Left cardiac atrium (tissue), 4 donors: ENCODE data around the gene AURKAIP1. TPM values are rescaled to one million over a fixed set of nuclear protein-coding genes. Genes with fewer than 3 reads are reported as not detected.

ENCODE experiments used
- ATAC-seq, 2 donors: fragments of 200-7000 bp; cut with Tn5 transposase; one replicate each; pipeline ENCODE4 v1.9.1; 2020; ENCODE audit warnings: mild to moderate bottlenecking in 2 of 2, moderate library complexity in 2 of 2
- DNase-seq: peaks from one replicate; pipeline ENCODE4 v3.0.0-alpha.2; 2020
- intact Hi-C, 2 donors: fragments of 100-400 bp; cut with DNase I; formaldehyde crosslinking; loops; one replicate each; pipeline versions ENCODE4 v1.14.1 to v1.15.1; 2022 to 2023
- total RNA-seq, 2 donors: library from RNA; stranded (reverse); fragmentation: NEBNext Ultra II Directional; extraction: Animal tissue kit (Norgen Biotek cat#: 25700); gene quantifications; one replicate each; pipeline ENCODE4 v1.2.1, GENCODE V29; 2021
- donor health status: DM: no; HTN: yes; CAD: no.
- donor health status: DM: no; HTN: yes; CAD: no; lungs with severe emphysema.
- donor health status: DM: yes; HTN: yes; CAD: no.
- donor health status: Dilated cardiomyopathy.

Gene AURKAIP1
- total RNA-seq, 2 donors from 2014 or later = 184 to 199 TPM

DNA sequence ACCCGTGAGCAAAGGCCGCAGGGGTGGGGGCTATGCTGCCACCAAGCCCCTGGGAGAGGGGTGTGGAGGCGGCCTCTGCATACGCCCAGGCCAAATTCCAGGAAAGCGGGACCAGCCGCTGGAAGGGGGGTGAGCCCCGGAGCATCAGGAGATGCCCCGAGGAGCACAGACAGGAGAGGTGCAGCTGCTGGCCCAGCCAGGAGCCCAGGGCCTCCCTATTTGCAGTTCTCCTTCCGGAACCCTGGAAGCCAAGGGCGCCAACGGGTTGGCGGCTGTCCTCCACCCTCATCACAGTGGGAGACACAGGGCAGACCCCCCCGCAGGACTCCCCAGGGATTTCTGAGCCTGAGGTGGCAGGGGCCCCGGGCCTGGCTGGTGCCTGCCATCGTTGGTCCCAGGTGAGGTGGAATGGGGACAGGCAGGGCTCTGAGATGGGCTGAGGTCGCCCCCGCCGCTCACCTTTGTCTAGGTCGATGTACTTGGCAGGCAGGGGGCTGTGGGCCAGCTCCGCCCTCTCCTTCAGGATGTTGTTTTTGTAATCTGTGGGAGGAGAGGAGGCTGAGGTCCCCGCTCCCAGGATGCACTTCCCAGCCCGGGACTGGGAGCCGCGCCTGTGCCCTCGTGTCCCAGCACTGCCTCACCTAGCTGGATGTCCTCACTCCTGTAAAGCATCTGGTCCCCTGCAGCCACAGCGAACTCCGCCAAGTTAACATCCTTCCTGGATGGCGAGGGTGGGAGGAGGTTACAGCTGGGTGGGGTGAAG lies 21.4 kb downstream of the AURKAIP1 start:
- DNase-seq = no peak

DNA sequence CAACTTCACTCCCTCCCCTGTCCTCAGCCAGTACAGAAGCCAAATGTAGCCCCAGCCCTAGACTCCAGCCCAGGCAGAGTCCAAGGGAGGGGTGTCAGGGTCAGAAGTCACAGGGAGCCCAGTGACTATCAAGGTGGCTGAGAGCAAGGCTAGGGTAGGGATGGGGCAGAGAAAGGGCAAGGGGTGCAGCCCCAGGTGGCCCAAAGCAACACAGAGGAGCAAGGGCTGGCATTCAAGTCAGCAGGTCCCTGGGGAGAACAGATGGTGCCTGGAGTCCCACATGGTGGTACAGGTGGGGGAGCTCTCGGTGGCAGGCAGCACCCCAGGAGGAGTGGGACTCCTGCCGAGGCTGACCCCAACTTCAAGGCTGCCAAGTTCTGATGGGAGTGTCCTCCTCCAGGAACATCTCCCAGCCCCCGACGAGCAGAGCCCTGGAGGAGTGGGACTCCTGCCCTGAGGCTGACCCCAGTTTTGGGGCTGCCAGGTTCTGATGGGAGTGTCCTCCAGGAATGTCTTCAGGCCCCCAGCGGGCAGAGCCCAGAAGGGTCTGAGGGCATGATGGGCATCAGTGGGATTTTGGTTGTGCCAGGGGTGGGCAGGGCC lies 22.1 kb downstream of the AURKAIP1 start:
- no peak for ATAC-seq
- intact Hi-C loops = no loop called here
- DNase-seq = no peak

More for the DNA sequence above, 21.4 kb downstream of the AURKAIP1 start:
- ATAC-seq = no peak
- intact Hi-C loops = no loop called here

DNA sequence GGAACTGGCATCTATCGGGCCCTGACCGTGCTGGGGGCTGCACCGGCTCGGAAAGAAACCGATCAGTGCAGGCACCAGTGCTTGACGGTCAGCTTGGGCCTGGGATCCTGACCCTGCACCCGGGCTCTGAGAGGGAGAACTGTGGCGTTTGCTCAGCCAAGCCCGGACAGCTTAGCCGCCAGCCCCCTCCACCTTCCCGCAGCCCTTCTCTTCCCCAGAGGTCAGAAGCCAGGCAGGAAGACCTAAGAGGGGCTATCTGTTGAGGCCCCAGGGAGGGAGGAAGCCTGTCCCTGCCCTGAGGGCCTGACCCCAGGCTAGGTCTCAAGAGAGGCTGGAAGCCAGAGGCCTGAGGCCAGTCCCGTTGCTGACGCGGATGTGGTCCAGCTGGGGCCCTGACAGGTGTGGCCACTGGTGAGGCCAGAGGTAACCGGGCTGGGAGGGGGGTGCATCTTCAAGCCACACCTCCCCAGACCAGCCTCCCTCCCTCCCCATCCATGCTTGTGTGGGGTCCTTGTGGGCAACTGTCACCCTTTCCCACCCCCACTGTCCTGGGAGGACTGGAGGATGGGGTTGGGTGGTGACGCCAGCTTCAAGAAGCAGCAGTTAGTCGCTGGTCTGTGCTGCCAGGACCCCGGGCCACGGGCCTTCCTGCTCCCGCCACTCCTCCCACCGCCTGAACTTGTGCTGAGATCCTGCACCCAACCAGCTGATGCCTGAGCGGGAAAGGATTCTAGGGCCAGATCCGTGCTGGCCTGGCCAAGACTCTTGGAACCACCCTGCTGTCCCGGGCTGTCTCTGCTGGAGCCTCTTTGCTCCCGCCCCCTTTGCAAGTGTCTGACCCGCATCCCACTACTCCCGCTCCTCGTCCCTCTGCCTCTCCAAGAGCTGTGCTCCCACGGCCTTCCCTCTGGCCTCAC lies 23.2 kb downstream of the AURKAIP1 start:
- peak; percentile 19 to 23 for ATAC-seq

DNA sequence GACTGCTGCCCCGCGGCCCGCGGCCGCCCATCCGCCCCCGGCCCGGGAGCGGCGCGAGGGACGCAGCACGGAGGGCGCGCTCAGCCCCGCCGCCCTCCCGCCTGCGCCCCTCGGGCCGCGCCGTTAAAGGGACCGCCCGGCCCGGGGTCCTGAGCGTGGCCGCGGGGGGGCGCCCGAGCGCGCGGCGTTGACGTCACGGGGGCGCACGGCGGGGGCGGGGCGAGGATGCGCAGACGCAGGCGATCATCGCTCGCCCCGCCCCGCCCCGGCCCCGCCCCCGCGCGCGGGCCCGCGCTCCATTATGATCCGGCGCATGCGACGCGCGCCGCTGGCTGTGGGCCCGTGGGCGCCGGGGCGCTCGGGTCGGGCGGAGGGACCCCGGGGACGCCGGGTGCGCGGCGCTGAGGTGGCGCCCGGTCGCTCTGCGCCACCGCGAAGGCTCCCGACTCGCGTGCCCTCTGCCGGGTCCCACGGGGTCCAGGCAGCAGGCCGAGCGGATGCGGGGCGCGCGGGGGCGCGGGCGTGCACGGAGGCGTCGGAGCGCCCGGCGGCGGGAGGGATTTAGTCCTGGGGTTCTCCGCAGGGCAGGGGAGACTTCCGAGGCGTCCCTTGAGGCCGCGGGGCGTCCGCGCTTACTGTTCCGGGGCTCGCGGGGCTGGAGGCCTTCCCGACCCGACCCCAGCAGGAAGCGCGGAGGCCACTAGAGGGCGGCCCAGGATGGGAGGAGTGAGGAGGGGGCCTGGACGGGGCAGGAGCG lies 25.6 kb downstream of the AURKAIP1 start, which contains the start of gene DVL1:
Gene DVL1, minus strand, starts transcription at position 163 of the 757 bp plus-strand sequence. CDS start 353 bp downstream, outside the sequence.
- ATAC-seq (peak; percentile 20 to 69), DNase-seq (peak; percentile 72)
- intact Hi-C loops = no loop called here

More for the DNA sequence above, 23.2 kb downstream of the AURKAIP1 start:
- peak; percentile 58 for DNase-seq
- intact Hi-C loops = no loop called here

GRCh38 chr1:1348420-1349255 lies 26.4 kb downstream of the AURKAIP1 start:
- intact Hi-C loops = no loop called here
- ATAC-seq (peak in 1 of 2 donors; percentile 2), DNase-seq (no peak)

- peak; percentile 14 to 17 for ATAC-seq
- intact Hi-C loops = no loop called here
Measured at GRCh38 chr1:1347663-1348419, 27.2 kb downstream of the AURKAIP1 start.

DNA sequence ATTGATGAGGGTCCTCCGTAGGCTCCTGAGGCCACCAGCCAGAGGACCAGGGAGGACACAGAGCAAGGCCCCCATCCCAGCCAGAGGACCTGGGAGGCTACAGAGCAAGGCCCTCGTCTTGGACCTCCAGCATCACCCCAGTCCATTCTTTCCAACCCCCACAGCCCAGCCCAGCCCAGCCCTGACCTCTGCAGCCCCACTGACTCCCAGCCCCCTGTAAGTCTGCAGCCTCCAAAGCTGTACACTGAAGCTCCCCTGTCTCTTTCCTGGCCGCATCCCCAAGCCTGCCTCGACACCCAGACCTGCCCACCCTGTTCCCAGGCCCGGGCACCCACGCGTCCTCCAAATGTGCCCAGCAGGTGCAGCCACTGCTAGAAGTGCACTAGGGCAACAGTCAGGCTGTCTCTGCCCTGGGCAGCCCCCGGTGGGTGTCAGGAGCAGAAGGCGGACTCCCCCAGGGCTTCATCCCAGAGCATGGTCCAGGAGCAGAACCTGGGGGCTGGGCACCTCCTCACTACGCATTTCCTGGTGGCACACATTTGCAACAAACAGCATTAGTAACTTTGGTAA lies 27.9 kb downstream of the AURKAIP1 start:
- ATAC-seq (no peak), DNase-seq (no peak)
- intact Hi-C loops = no loop called here

More at GRCh38 chr1:1347663-1348419, 27.2 kb downstream of the AURKAIP1 start:
- DNase-seq = no peak

DNA sequence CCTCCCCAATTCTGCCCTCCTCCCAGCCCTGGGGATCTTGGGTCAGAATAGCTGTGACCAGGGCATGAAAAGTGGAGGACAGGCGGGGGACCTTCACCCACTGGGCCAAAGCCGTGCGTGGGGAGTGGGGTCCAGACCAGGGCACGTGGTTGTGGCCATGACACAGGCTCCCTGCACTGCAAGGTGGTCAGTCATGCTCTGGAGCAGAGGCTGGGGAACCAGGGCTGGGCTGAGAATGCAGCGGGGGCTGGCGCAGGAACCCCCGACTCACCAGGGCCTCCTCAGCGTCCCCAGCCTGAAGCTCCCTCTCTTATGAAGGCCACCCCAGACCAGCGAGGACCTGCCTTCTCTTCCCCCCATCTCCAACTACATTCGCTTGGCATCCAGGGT lies 28.5 kb downstream of the AURKAIP1 start:
- no peak for DNase-seq
- ATAC-seq = no peak
- intact Hi-C loops = no loop called here

GRCh38 chr1:1345860-1346500 lies 29.0 kb downstream of the AURKAIP1 start:
- intact Hi-C loops = no loop called here
- no peak for ATAC-seq

DNA sequence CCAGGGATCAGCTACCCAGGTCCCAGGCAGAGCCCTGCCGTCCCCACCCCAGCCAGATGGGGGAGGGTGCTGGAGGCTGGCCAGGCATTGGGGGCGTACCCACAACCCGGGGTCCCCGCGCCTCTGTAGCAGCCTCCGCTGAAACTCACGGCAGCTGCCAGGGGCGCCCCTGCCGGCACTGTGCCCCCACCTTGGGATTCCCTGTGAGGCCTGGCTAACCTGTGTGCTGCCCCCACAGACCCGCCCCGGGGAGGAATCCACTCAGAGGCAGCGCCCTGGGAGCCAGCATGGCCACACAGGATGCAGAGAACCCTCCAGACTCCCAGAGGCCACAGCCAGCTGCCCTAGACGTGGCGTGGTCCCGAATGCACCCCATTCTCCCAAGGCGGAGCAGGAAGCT lies 29.6 kb downstream of the AURKAIP1 start:
- DNase-seq (no peak), ATAC-seq (no peak)
- intact Hi-C loops = no loop called here

More at GRCh38 chr1:1345860-1346500, 29.0 kb downstream of the AURKAIP1 start:
- no peak for DNase-seq

DNA sequence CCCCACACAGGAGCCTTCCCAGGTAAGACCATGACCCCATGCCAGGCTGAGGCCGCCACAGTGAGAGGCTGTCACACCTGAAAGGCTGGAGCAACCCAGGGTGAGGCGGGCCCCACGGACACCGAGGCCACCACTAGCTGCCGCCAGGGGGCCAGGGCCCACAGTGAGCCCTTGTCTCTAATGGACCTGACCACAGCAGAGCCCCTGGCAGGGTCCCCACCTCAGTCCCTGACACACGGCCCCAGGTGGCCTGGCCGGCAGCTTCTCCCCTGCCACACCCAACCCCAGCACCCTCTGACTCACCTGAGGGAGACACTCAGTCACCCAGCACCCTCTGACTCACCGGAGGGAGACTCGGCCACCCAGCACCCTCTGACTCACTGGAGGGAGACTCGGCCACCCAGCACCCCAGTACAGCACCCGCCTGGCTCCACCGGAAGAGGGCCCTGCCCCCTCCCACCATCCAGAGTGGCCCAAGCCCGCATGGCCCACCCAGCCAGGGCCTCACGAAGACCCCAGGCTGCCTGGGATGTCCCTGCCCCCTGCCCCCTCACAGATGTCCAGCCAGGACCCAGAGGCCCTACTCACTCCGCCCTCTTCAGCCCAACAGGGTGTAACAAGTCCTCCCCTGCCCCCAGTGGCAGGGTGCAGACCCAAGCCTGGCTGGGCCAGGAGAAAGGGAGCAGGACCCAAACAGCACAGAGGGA lies 30.2 kb downstream of the AURKAIP1 start:
- DNase-seq = no peak
- intact Hi-C loops = no loop called here
- ATAC-seq = peak in 1 of 2 donors; percentile 15

DNA sequence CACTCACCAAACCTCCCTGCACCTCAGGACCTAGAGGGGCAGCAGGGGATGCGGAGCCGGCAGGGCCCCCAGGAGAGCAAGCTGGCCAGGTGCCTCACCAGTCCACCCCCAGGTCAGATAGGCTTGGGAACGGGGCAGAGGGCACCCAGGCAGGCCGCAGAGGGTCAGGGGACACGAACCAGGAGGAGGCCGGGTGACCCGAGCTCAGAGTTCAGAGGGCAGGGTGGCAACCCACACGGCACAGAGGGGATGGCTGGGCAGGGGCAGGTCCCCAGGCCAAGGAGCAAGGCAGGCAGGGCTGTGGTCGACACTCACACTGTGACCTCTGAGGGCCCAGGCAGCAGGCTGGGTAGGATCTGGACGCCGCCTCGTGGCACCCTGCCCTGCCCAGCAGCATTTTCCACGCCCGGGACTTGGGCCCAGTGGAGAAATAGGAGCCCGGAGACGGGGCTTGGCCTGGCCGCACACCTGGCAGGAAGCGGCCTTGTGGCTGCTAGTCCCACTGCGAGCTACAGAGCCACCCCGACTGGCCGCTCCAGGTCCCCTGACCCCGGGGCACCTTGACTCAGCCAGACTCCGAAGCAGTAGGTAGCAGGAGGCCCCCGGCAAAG lies 31.1 kb downstream of the AURKAIP1 start:
- intact Hi-C loops = no loop called here

GRCh38 chr1:1342584-1343115 lies 32.4 kb downstream of the AURKAIP1 start:
- ATAC-seq = no peak
- intact Hi-C loops = no loop called here
- no peak for DNase-seq

More for the DNA sequence above, 31.1 kb downstream of the AURKAIP1 start:
- no peak for DNase-seq
- no peak for ATAC-seq

- DNase-seq (no peak), ATAC-seq (no peak)
- intact Hi-C loops = no loop called here
Measured at GRCh38 chr1:1342061-1342562, 32.9 kb downstream of the AURKAIP1 start.

DNA sequence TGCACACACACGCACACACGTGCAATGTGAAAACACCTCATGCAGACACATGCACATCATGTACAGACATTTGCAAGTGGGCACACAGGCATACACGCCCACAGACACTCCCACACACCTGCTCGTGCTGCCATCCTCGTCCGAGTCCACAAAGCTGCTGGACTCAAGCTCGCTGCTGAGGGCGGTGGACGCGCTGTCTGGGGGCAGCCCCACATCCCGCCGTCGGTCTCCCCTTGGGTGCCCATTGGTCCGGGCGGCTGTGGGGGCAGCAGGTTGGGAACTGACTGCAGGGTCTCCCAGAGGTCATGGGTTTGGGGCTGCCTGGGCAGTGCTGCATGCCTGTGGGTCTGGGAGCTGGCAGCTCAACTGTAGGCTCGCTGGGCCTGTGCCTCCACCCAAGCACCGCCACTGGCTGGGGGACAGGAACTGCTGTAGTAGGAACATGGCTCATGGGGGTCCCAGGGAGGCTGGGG lies 33.4 kb downstream of the AURKAIP1 start:
- ATAC-seq = no peak
- DNase-seq = no peak
- intact Hi-C loops = no loop called here
